Daoy (cell line): Measurements from ENCODE around the gene VCAN. TPM values are rescaled to one million over a fixed set of nuclear protein-coding genes. Genes with fewer than 3 reads are reported as not detected.

Experiments
- DNase-seq: peaks from one replicate; pipeline ENCODE4 v3.0.0-alpha.2; 2015; ENCODE audit warnings: low read depth
- total RNA-seq: library from RNA; depleted of rRNA; stranded (reverse); fragments of >200 nt; shearing (Covaris generic); gene quantifications from 2 replicates; pipeline ENCODE4 v1.2.3, GENCODE V29; 2014; rRNA removed

The VCAN gene
- total RNA-seq, 1 experiment from 2014 or later = 30.7 TPM

DNA sequence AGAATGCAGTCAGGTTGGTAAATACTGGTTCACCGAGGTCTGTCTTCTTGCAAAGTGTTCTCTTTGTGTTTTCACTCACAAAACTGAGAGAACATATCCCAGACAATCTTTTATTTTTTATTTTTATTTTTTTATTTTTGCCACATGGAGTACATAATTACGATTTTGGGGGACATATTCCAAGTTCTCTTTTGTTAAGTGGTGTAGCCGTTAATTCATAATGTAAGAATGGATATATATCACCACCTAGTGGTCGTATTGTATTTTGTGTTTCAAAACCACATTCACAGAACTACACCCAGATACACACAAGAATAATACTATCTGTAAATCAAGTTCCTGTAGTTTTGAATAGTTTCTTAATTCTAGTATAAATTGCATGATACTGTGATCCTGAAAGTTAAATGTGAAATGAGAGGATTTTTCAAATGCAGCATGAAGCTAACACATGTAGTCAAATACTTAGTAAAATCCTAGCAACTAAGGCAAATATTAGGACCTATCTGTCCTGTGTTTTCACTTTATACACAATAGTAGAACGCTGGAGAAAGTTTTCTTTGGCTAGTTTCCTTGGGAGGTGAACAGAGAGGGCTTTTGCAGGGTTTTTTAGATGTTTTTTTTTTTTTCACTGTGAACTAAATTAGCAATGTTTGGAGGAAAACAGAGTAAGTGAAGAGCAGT is 92.7 kb downstream of the VCAN start:
- peak; percentile 15 for DNase-seq

DNA sequence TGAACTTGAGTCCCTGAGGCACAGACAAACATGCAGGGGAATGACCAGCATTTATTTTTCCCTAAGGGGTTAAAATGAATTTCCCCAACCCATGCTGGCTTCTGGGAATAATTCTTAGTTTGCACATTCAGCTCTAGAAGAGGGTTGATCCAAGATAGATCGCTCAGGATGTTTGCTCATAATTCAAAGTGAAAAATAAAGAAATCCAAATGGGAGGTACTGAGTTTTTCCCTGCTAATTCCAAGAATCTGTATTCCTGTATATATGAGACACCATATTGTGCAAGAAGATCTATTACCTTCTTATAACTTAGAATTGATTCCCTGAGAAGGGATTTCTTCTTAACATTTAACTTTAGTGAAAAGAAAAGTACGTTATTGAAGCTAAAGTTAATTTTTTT is 96.2 kb downstream of the VCAN start:
- no peak for DNase-seq

DNA sequence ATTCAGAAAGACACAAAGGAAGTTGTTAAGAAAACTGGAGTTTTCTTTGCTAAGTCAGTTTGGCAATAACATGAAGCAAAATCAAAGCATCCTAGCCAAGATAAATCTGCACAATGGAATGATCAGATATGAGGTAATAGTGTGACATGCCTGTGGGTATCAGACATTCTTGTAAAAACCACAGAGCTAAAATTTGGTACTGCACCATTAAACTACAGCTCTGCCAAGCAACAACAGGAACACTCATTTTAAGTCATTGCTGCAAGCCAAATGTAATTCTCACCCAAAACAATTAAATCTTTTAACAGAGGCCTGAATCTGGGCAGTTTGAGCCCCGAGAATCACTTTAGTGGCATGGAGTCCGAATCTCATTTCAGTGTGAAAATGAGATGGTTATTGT is 96.6 kb downstream of the VCAN start:
- DNase-seq = peak; percentile 76

DNA sequence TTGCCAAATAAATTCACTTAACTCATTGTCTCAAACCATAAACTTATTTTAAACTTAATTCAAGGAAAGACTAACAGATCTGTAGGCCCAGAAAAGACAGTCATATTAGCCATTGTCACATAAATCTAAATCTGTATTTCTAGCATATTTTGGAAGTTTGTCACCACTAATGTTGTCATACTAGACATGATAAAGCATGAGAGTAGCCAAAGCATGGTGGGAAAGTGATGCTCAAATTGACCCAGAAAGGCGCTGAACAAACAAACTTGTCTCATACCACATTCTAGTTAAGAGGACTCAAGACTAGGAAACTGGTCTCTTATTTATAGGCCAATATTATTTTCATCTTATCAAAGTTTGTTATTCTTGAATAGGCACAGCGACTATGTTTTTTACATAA is 99.4 kb downstream of the VCAN start:
- peak; percentile 27 for DNase-seq

DNA sequence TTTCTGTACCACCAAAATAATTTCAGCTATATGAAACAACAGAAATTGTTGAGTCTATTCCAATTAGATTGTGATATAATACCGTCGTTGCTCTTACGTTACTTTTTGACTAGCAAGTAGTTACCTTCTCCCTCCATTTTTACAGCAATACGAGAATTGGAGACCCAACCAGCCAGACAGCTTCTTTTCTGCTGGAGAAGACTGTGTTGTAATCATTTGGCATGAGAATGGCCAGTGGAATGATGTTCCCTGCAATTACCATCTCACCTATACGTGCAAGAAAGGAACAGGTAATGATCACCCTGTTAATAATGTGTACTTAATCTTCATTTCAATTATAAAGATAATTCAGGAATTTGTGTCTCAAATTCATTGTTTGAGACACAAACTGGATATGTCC is 100.7 kb downstream of the VCAN start:
- DNase-seq = no peak

DNA sequence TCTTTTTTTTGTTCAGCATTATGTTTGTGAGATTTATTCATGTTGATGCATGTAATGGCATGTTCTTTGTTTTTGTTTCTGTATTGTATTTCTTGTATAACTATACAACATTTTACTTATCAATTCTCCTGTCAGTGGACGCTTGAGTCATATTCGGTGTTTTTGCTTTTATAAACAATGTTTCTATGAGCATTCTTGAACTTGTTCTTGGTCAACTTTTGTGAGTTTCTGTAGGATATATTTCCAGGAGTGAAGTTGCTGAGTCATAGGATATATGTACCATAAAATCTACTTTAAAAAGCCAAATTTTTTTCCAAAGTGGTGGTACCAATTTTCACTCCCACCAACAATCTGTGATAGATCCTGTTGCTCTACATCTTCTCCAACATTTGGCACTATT is 104.8 kb downstream of the VCAN start:
- no peak for DNase-seq

DNA sequence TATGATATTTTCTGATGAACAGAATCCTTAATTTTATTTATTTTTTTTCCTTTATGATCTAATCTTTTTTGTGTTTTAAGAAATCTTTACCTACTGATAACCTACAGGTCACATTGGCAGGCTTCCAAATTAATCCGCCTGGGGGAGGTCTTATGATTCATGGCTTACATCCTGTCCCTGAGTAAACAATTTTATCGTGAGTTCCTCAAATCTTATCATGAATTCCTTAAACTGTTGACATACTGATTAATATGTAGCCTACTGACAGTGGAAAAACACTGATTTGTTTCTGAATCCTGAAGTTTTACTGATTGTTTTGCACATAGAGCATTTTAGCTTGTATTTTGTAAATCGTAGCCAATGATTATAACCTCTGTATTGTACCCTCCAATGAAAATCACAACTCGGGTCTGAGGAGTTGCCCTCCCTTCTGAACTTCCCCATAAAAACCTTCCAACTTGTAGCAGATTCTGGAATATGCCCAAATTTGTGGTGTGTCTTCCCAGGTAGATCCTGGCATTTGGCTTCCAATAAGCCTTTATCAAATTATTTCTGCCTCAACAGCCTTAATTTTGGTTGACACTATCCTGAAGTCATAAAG is 105.6 kb downstream of the VCAN start:
- DNase-seq = peak; percentile 52

DNA sequence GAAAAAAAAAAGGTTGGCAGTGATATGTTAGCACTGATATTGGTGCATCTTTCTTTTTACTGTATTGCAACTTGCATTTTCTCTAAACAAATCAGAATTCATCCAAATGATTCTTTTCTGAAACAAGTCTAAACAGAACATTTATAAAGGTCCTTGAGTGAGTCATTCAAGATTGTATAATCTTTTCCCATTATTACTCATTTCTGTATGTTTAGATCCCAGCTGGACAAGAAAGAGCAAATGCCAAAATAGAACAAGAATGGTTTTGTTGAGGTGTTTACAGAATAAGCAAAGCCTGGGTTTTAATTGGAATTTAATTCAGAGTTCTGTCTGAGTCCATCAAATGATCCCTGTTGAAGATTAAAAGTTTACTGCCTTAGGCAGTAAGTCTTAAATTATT is 112.3 kb downstream of the VCAN start:
- DNase-seq = no peak

DNA sequence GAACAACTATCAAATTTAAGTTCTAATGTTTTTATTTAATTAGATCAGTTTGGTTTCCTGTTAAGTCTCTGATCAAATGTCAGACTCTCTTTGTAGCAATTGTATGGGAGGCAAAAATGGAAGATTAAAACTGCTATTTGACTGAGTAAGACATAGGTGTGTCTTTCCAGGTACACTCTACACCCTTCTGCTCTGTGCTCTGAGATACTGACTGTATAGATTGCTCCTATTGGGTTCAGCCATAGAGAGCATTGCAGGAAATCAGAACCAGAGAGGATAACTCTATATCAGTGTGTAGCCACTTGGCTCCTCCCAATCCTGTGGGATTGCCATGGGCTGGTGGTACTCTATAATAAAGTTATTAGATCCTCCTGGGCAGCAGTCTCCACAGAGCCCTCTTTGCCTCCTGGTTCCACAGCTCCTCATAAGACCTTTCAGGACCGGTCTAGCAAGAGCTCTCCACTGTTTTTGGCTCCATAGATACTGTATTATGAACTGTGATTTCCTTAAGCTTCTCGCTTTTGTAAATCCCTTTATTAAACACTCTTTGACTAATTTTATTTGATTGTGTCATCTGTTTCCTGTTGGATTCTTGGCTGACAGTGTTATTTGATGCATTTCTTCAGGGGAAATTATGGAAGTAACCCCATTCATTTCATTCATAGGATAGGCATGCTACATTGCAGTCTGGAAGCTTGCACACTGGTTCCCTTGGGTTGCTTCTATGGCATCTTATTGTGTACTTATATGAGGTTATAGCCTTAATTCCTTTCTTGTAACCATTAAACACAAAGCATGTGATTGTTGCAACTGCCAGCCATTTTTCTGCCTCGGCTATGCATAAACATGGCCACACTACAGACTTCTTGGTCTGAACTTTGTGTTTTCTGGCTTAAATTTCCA is 115.6 kb downstream of the VCAN start:
- DNase-seq = no peak

DNA sequence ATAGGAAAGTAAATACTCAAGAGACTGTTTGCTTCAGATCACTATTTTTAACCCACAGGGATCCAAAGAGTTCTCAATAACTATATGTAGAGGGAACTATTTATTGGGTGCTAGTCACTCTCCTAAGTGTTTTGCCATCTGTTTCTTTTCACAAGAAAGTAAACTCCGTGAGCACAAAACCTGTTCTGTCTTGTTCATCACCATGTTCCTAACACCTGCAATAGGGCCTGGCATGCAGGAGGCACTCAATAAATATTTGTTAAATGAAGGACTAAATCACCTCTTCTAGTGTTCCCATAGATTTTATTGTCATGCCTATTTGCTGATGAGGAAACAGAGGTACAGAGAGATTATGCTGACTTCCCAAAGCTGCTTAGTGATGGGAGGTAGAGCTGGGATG is 118.2 kb downstream of the VCAN start:
- no peak for DNase-seq

DNA sequence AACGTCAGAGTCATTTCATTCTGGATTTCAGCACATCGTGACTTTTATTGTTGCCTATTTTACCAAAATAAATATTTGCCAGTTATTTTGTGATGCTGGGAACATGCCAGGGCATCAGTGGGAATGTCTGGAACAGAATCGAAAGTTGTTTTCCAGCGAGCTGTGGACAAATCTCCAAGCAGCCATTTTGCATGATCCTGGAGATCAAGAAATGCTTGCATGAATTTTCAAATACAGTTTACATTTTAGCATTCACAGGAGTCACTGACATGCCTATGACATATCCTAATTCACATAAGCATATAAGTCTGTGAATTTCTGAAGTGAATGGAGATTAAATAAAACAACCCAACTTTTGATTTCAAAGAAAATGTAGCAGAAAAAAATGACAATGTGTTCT is 119.4 kb downstream of the VCAN start:
- DNase-seq = no peak

DNA sequence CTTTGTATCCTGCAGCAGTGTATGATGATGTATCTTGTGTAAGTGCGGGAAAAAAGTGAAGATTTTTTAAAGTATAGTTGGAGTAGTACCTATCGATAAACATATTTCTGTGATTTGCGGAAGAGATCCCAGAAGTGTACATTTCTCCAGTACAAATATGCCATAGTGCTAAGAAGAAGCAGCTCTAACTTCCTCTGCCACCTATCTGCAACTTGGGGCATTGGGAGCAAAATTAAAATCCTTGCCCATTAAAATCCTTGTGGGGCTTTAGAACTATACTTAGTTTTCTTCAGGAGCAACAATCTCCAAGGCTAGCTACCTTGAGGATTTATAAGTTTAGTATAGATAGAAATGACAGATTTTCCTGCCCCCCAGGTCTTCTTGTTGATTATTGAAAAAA is 123.7 kb downstream of the VCAN start:
- no peak for DNase-seq

DNA sequence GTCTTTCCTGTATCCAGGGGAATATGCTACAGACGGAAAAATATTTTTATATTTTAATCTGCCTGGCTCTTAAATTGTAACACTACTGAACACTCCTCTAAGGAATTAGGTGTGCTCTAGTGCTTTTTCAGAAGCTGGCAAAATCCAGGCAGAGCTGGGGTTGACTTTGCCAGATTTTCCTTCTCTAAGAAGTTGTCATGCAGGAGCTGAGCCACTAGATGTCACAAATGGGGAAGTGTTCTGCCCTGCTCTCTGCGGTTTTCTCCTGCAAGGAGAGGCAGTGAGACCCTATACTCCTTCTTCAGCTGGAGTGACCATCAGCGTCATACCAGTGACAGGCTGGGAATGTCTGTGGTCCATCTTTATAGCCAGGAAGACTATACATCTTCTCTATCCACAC is 136.6 kb downstream of the VCAN start:
- peak; percentile 61 for DNase-seq

DNA sequence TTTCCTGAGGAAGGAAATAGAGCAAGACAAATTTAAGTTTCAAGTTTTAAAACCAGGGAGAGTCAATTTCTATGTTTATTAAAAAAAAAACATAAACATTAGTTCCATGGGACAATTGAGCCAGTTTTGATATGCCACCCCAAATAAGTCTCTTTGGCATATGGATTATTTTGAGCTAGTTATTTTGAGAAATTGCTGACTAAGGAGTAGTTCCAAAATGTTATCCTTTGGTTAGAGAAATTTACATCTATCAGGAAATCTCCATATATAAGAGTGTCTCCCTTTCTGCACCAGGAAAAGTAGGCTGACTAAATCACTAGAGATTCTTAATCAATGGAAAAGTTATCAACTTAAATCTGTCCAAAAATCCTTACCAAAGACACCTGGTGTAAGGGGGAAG is 143.3 kb downstream of the VCAN start:
- no peak for DNase-seq

DNA sequence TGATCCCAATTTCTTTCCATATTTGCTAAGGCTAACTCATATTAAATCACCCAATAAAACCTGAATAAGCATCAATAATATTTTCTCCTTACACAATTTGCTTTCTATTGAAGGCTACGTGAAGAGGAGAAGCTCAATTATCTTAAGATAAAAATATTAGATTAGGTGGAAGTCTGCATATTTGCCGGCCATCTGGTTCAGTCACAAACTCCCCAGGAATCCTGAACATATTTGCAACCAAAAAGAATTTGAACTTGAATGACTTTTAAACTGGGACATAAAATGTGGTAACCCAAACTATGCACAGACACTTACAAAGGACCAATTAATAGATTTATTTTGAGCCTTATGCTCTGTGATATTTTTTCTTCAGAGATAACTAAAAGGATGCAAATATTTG is 156.8 kb downstream of the VCAN start:
- no peak for DNase-seq

Other genes starting within 250 kb of the VCAN start
- 24.4 and 28.5 TPM in 2 replicates for gene HAPLN1, start 249.1 kb downstream of the VCAN start, total RNA-seq